Keratinocyte (primary cell): ENCODE results near the gene TRMT1. TPM values are rescaled to one million over a fixed set of nuclear protein-coding genes. Genes with fewer than 3 reads are reported as not detected.

Source experiments
- DNase-seq: peaks from one replicate; pipeline ENCODE4 v3.0.0-alpha.2; 2011; ENCODE audit warnings: low read depth, missing footprints, low spot score
- FAIRE-seq: peaks from 2 replicates; lab custom pipeline; 2011; peaks lifted over from hg19 to GRCh38; lab: Jason Lieb, UNC
- H2AFZ ChIP-seq: 2 replicates; pipeline ENCODE4 v1.6.0; 2012; ENCODE audit warnings: low read length, control low read depth, inconsistent platforms; ENCODE audit not compliant: control insufficient read depth
- H3K27ac ChIP-seq: 2 replicates; pipeline ENCODE4 v1.5.1; 2011; ENCODE audit warnings: low read length; ENCODE audit not compliant: control insufficient read depth, insufficient read depth
- H3K27me3 ChIP-seq: 3 replicates; pipeline ENCODE4 v1.6.0; 2011; ENCODE audit warnings: low read length; ENCODE audit not compliant: control insufficient read depth, insufficient read depth; ENCODE audit errors: extremely low read depth
- H3K36me3 ChIP-seq, 2 experiments: 2 replicates in 1 of 2; 3 replicates in 1 of 2; pipeline ENCODE4 v1.5.1; 2011; ENCODE audit warnings: low read length in 2 of 2, mild to moderate bottlenecking in 1 of 2; ENCODE audit not compliant: control insufficient read depth in 2 of 2, insufficient read depth in 2 of 2; ENCODE audit errors: extremely low read depth in 1 of 2
- H3K4me1 ChIP-seq: 3 replicates; pipeline ENCODE4 v1.5.1; 2011; ENCODE audit warnings: low read length; ENCODE audit not compliant: control insufficient read depth, insufficient read depth; ENCODE audit errors: extremely low read depth
- H3K4me2 ChIP-seq: 3 replicates; pipeline ENCODE4 v1.6.0; 2011; ENCODE audit warnings: low read depth, low read length; ENCODE audit not compliant: control insufficient read depth, insufficient read depth; ENCODE audit errors: extremely low read depth
- H3K4me3 ChIP-seq, 3 experiments: fragments of 200-600 bp in 1 of 3; sonication (generic) in 1 of 3; 2 replicates in 2 of 3; 3 replicates in 1 of 3; pipeline ENCODE4 v1.5.1; 2011 to 2016; ENCODE audit warnings: low read length in 3 of 3, mild to moderate bottlenecking in 3 of 3, control low read depth in 2 of 3, inconsistent platforms in 1 of 3, low read depth in 1 of 3, mixed read lengths in 1 of 3, mixed run types in 1 of 3, moderate library complexity in 1 of 3; ENCODE audit not compliant: control insufficient read depth in 2 of 3, insufficient read depth in 2 of 3; ENCODE audit errors: extremely low read depth in 1 of 3
- H3K79me2 ChIP-seq: 2 replicates; pipeline ENCODE4 v1.6.0; 2012; ENCODE audit warnings: low read length; ENCODE audit not compliant: control insufficient read depth, insufficient read depth
- H3K9ac ChIP-seq: 3 replicates; pipeline ENCODE4 v1.6.0; 2011; ENCODE audit warnings: low read length; ENCODE audit not compliant: control insufficient read depth, insufficient read depth; ENCODE audit errors: extremely low read depth
- H3K9me1 ChIP-seq: 3 replicates; pipeline ENCODE4 v1.6.0; 2011; ENCODE audit warnings: low read length; ENCODE audit not compliant: control insufficient read depth, insufficient read depth; ENCODE audit errors: extremely low read depth
- H3K9me3 ChIP-seq: 2 replicates; pipeline ENCODE4 v1.5.1; 2012; ENCODE audit warnings: low read depth, low read length; ENCODE audit not compliant: control insufficient read depth
- H4K20me1 ChIP-seq: 3 replicates; pipeline ENCODE4 v1.6.0; 2011; ENCODE audit warnings: low read length; ENCODE audit not compliant: control insufficient read depth, insufficient read depth; ENCODE audit errors: extremely low read depth
- CTCF ChIP-seq, 3 experiments: IDR thresholded peaks in 1 of 3; conservative IDR thresholded peaks in 1 of 3; optimal IDR thresholded peaks in 1 of 3; 2 replicates in 2 of 3; 3 replicates in 1 of 3; pipeline versions ENCODE3 to v1.5.1; 2011; ENCODE audit warnings: low read length in 3 of 3, mild to moderate bottlenecking in 3 of 3, moderate library complexity in 2 of 3, control low read depth in 1 of 3, inconsistent platforms in 1 of 3; ENCODE audit not compliant: insufficient read depth in 2 of 3; ENCODE audit errors: extremely low read depth in 1 of 3
- EZH2 ChIP-seq: IDR thresholded peaks from one replicate; pipeline ENCODE4 v1.6.1; 2012; ENCODE audit warnings: inconsistent platforms, mild to moderate bottlenecking, low read length, moderate library complexity
- dilution Hi-C: fragments of 300-500 bp; cut with MboI; formaldehyde crosslinking; loops from one replicate; pipeline ENCODE4 v1.7.0; 2020; ENCODE audit warnings: low sequenced_read_pairs; ENCODE audit not compliant: extremely low pct_ligation_motif_present
- polyA plus RNA-seq, 5 experiments: library from polyadenylated mRNA; depleted of rRNA in 3 of 5; stranded (reverse) in 3 of 5; stranded (forward) in 1 of 5; unstranded in 1 of 5; fragments of >200 nt; gene quantifications; 1 replicate in 1 of 5; 2 replicates in 3 of 5; 3 replicates in 1 of 5; pipeline versions ENCODE4 v1.2.1 to v1.2.3, GENCODE V29; 2011 to 2012; ENCODE audit warnings: missing spikeins in 2 of 5, low read depth in 1 of 5, low replicate concordance in 1 of 5

The TRMT1 gene
- polyA plus RNA-seq, 1 donor (not counting 4 experiments of a cell fraction or from before 2014, with no cell fraction given): 30.9 TPM

GRCh38 chr19:13104360-13104847 lies 12.1 kb downstream of the TRMT1 start:
- dilution Hi-C loops: no loop called here
- H3K4me3 ChIP-seq: no peak overlapping the region
- peak; percentile 26 to 70 (median 58) for TF ChIP-seq CTCF (optimal IDR thresholded peaks at IDR 0.05 in 1 of 3, IDR thresholded peaks at IDR 0.05 in 1 of 3, conservative IDR thresholded peaks at IDR 0.05 in 1 of 3; ENCODE audit: extremely low read depth in 1 of 3, insufficient read depth in 2 of 3, low read length in 3 of 3)
- TF ChIP-seq EZH2: no peak

GRCh38 chr19:13103581-13104359 lies 12.8 kb downstream of the TRMT1 start:
- Histone ChIP-seq H3K27me3 (no peaks in the 10 kb centered on the region), H3K4me3 (no peak overlapping the region), H2AFZ (no peak overlapping the region)

More at GRCh38 chr19:13104360-13104847, 12.1 kb downstream of the TRMT1 start:
- no peak for FAIRE-seq
- no peaks in the 10 kb centered on the region for H3K9me1 ChIP-seq
- H3K27me3 ChIP-seq: no peaks in the 10 kb centered on the region
- H3K27ac ChIP-seq: no peak overlapping the region
- no peaks in the 10 kb centered on the region for H3K79me2 ChIP-seq
- no peaks in the 10 kb centered on the region for H4K20me1 ChIP-seq
- no peak overlapping the region for H3K9ac ChIP-seq
- H3K4me1 ChIP-seq: peaks cover 5% of the 10 kb centered on the region
- H3K9me3 ChIP-seq: no peaks in the 10 kb centered on the region
- H2AFZ ChIP-seq: no peak overlapping the region
- H3K36me3 ChIP-seq: peaks cover 3 to 12% of the 10 kb centered on the region in 2 experiments
- DNase-seq: no peak
- no peak overlapping the region for H3K4me2 ChIP-seq

More at GRCh38 chr19:13103581-13104359, 12.8 kb downstream of the TRMT1 start:
- Histone ChIP-seq H3K9me1 (no peaks in the 10 kb centered on the region), H3K4me2 (no peak overlapping the region), H3K27ac (no peak overlapping the region), H3K9ac (no peak overlapping the region), H3K79me2 (no peaks in the 10 kb centered on the region), H3K9me3 (no peaks in the 10 kb centered on the region), H4K20me1 (no peaks in the 10 kb centered on the region), H3K36me3 (peaks cover 3 to 12% of the 10 kb centered on the region in 2 experiments), H3K4me1 (peaks cover 8% of the 10 kb centered on the region)
- TF ChIP-seq CTCF (optimal IDR thresholded peaks at IDR 0.05 in 1 of 3, IDR thresholded peaks at IDR 0.05 in 1 of 3, conservative IDR thresholded peaks at IDR 0.05 in 1 of 3; ENCODE audit: extremely low read depth in 1 of 3, insufficient read depth in 2 of 3, low read length in 3 of 3) (no peak), EZH2 (no peak)
- DNase-seq (no peak), FAIRE-seq (no peak)
- dilution Hi-C loops: no loop called here
